NK-92 treated with Interleukin-12 subunit alpha and Interleukin-12 subunit beta, amount 100 ng/mL, for 24 hours (cell line): ENCODE measurements around the gene DMBX1.
A peak's percentile ranks its signal among the peaks of the same experiment; 100 is the strongest.

ENCODE experiments used
- DNase-seq: peaks from one replicate; lab custom pipeline; 2025; lab: John Stamatoyannopoulos, UW

Gene DMBX1

DNA sequence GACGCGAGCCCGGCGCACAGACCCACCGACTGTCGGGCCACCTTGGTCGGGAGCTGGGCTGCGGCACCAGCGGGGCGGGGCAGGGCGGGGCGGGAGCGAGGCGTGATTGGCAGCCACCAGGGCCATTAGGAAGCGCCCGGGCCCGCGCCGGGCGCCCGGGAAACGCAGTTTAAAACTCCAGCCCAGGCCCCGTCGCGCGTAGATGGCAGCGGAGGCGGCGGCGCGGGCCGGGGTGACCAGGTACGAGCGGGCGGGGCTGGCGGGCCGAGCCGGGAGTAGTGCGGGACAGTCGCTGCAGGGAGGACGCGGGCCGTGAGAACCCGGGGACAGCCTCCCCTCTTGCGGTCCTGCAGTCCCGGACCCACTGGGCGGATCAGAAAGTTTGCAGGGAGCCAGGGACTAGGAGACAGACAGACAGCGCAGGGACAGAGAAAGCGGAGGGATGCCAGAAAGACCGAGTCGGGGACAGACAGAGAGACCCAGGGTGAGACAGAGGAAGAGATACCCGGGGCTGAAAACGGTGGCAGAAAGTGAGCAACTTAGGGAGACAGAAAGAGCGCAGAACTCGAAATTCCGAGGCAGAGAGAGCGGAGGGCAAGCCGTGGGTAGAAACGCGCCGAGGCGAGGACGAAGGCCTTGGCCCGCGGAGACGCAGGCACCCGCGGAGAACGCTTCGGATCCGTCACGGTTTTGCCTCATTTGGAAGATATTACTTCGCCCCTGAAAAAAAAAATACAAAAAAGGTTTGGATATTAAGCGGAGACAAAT is at the start of gene DMBX1:
DMBX1 (plus strand) TSS at position 199 of the 768 bp plus-strand sequence. CDS start 17,175 bp downstream, outside the sequence.
- DNase-seq: no peak

GRCh38 chr1:46440478-46440877 is 49.2 kb upstream of the DMBX1 start:
- no peak for DNase-seq

- DNase-seq: peak; percentile 26
Observed at GRCh38 chr1:46442317-46443161, 47.1 kb upstream of the DMBX1 start.

- DNase-seq: no peak
Observed at GRCh38 chr1:46444466-46444865, 45.2 kb upstream of the DMBX1 start.

DNA sequence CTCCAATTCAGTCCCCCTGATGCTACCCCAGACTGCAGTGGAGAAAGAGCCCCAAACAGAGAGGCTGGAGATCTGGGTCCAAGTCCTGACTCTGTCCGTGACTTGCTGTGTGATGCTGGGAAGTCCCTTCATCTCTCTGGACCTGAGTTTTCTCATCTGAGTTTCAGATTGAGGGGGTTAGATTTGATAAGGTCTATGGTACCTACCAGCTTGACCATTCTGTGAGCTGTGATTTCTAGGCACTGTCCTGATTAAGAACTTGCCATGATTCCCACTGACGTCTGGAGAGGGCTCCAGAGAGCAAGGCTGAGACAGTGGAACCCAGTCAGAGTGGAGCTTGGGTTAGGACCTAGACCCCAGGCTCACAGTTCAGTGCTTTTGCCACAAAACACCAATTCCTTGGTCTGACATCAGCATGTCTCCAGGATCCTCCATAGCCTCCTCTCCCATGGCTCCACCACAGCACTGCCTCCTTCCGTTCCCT is 43.8 kb upstream of the DMBX1 start:
- no peak for DNase-seq

- DNase-seq: peak; percentile 45
Observed at GRCh38 chr1:46446646-46447498, 42.8 kb upstream of the DMBX1 start.

DNA sequence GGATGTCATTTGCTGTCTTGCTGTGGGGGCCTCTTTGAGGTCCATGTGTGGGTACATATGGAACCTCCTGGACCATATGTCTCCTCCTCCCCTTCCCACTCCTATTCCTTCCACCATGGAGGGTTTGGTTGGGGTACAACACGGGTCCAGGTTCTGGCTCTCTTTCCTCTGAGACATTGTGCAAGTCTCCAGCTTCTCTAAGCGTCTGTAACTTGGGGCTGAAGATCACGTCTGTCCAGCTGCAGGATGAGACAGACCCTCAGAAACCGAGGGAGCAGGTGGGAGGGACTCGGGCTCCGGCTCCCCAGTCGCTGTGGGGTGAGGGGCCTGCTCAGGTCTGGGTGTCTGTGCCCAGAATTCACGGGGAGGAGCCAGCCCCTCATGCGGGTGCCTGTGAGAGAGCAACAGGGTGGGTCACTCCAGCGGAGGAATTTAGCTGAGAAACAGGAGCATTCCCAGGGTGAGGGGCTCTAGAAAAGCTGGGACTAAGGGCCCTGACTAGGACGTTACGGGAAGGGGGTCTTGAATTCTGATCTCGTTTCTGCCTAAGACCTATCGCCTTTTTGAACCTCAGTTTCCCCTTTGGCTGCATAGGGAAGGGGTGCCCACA is 42.0 kb upstream of the DMBX1 start:
- DNase-seq: no peak

DNA sequence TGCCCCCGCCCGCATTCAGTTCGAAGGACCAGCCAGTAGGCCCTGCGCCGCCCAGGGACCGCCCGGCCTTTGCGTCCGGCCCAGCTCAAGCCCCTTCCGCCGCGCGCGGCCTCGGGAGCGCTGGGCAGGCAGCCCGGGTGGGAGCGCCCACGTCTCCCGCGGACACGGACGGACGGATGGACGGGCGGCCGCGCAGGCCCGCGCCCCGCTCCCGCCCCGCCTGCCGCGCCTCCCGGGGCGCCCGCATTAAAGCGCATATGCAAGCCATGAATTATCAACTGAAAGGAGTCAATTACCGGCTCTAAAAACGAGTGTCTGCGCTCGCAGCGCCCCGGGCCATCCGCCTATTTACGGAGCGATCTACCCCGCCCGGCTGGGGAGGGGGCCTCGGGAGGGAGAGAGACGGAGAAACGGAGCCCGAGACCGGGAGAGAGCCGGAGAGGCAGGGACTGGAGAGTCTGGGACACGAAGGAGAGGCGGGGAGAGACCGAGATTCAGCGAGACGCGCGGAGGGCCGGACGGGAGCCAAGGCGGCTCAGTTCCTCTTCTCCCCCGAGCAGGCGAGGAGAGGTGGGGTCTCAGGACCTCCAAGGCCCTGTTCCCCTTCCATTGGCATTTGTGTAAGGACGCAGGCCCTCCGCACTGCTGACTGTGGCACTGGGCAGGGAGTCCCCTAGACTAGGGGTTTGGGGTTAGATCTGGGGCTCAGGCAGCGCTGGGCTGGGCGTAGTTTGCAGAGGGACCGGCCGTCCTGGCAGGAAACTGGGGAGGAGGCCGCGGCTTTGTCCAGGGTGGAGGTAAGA is 41.3 kb upstream of the DMBX1 start:
- no peak for DNase-seq

DNA sequence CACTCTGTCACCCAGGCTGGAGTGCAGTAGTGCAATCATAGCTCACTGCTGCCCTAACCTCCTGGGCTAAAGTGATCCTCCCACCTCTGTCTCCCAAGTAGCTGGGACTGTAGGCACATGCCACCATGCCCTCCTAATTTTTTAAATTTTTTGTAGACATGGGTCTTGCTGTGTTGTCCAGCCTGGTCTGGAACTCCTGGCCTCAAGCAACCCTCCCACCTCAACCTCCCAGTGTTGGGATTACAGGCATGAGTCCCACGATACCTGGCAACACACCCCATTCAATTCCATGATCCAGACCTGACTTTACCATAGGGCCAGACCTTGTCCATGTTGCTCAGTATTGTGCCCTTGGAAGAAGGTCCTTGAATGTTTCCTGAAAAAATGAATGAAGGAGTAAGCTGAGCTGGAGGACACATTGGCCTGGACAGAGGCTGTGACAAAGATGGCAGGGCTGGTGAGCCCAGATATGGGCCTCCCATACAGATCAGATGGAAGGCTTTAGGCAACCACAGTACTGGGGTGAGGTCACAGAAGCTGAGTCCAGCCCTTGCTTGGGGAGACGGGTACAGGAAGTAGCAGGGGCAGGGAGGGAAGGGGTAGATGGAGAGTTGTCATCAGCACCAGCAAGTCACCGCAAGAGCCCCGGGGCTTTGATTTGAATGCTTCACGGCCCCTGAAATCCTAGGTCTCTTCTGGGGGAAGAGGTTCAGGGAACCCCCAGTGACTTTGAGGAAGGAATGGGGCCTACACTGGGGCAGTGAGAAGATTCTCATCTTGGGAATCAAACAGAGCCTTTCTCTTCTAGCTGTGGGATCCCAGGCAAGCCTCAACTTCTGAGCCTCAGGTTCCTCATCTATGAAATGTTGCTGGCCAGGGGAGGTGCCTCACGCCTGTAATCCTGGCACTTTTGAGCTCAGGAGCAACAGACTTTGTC is 40.1 kb upstream of the DMBX1 start:
- DNase-seq: peak; percentile 11

DNA sequence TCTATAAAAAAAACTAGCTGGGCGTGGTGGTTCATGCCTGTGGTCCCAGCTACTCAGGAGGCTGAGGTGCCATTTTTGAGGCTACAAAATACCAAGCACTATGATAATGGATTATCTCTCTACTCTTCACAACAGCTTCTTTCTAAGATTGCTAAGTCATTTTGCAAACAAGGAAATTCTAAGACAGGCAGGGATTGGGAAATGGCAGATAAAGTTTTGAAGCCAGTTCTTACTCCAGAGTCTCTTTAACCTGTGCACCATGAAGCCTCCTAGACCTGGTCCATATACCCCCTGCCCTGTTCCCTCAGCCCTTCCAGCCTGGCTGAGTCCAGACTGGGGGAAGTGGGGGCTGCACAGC is 39.5 kb upstream of the DMBX1 start:
- DNase-seq: no peak

GRCh38 chr1:46451948-46452930 is 37.4 kb upstream of the DMBX1 start:
- no peak for DNase-seq

DNA sequence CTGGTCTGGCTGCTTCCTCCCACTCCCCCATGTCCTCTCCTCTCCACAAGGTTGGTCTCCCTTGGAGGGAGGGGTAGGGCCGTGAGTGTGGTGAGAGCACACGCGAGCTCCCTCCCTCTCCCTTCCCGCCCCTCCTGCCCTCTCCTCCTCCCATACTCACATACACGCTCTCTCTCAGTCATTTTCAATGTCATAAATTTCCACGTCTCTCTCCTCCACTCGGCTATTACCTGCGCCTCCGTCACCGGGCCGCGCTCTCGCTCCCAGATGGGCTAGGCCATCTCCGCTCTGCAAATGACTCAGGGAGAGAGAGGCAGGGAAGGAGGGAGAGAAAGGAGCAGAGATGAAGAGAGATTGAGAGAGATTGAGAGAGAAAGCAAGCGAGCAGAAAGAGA is 36.7 kb upstream of the DMBX1 start:
- DNase-seq: no peak

DNA sequence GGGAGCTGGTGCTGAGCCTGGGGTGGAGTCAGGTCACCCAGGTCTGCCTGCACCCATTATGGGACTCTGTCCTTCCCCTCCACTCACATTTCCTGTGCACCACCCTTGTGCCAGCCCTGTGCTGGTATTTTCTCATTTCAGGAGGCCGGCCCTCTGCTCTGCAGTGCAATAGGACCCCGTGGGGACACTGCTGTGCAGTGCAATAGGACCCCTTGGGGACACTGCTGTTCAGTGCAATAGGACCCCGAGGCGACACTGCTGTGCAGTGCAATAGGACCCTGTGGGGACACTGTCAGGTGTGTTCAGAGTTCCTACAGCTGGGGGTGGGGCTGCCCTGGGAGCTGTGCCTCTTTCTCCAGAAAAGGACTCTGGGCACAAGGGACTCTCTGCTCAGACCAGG is 36.2 kb upstream of the DMBX1 start:
- DNase-seq: no peak

GRCh38 chr1:46455951-46456350 is 33.7 kb upstream of the DMBX1 start:
- no peak for DNase-seq

- no peak for DNase-seq
Observed at GRCh38 chr1:46456411-46456963, 33.1 kb upstream of the DMBX1 start.

DNA sequence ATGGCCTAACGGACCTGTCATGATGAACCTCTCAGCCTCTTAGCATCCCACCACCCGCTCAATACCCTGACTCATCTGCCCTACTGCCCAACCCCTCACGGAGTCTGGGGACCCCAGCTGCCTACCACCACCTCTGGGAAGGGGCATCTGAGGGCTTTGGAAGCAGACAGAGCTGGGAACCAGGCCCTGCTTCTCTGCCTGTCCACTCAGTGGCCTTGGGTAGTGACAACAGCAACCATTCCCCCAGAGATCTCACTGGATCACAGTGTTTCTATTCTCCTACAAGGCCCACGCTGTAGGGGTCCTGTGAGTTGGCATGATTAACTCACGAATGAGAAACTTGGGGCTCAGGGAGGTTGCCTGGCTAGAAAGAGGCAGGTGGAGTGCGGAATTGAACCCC is 32.5 kb upstream of the DMBX1 start:
- DNase-seq: no peak

- no peak for DNase-seq
Observed at GRCh38 chr1:46458190-46458589, 31.4 kb upstream of the DMBX1 start.

- no peak for DNase-seq
Observed at GRCh38 chr1:46458846-46459245, 30.8 kb upstream of the DMBX1 start.
